Cardiac fibroblast (primary cell): ENCODE results near the gene HS3ST3B1.

Experiments used
- DNase-seq, 2 donors: peaks; one replicate each; pipeline versions ENCODE4 v3.0.0 to v3.0.0-alpha.2; 2010; ENCODE audit warnings: low read depth in 2 of 2
- H3K4me3 ChIP-seq, 2 donors: replicated peaks in 1 of 2; 1 replicate in 1 of 2; 2 replicates in 1 of 2; pipeline ENCODE4 v1.5.1; 2011; ENCODE audit warnings: low read depth in 2 of 2, low read length in 2 of 2, mild to moderate bottlenecking in 2 of 2, moderate library complexity in 1 of 2
- TF ChIP-seq, protein P1 (sequence below): IDR thresholded peaks from one replicate; pipeline ENCODE4 v1.5.1; 2011; ENCODE audit warnings: low read depth, mild to moderate bottlenecking, low read length, inconsistent platforms

The HS3ST3B1 gene

DNA sequence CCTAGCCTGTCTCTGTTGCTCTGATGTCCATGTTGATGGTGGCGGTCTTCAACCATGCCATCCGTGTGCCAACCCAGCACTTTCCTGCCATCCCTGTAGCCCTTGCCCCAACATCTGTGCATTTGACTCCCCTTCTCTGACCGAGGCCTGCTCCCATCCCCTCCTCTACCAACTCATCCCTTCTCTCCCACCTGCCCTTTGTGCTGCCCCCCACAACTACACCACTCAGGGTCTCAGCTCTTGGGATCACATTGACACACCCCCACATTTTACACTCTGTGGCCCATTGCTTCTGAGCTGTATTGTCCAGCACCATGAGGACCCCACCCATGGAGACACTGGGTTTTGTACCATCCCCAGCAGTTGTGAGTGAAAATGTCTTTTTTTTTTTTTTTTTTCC, 11.6 kb downstream of the HS3ST3B1 start:
- H3K4me3 ChIP-seq: no peak overlapping the region
- TF ChIP-seq, protein P1, sequence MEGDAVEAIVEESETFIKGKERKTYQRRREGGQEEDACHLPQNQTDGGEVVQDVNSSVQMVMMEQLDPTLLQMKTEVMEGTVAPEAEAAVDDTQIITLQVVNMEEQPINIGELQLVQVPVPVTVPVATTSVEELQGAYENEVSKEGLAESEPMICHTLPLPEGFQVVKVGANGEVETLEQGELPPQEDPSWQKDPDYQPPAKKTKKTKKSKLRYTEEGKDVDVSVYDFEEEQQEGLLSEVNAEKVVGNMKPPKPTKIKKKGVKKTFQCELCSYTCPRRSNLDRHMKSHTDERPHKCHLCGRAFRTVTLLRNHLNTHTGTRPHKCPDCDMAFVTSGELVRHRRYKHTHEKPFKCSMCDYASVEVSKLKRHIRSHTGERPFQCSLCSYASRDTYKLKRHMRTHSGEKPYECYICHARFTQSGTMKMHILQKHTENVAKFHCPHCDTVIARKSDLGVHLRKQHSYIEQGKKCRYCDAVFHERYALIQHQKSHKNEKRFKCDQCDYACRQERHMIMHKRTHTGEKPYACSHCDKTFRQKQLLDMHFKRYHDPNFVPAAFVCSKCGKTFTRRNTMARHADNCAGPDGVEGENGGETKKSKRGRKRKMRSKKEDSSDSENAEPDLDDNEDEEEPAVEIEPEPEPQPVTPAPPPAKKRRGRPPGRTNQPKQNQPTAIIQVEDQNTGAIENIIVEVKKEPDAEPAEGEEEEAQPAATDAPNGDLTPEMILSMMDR: no peak
- no peak for DNase-seq

DNA sequence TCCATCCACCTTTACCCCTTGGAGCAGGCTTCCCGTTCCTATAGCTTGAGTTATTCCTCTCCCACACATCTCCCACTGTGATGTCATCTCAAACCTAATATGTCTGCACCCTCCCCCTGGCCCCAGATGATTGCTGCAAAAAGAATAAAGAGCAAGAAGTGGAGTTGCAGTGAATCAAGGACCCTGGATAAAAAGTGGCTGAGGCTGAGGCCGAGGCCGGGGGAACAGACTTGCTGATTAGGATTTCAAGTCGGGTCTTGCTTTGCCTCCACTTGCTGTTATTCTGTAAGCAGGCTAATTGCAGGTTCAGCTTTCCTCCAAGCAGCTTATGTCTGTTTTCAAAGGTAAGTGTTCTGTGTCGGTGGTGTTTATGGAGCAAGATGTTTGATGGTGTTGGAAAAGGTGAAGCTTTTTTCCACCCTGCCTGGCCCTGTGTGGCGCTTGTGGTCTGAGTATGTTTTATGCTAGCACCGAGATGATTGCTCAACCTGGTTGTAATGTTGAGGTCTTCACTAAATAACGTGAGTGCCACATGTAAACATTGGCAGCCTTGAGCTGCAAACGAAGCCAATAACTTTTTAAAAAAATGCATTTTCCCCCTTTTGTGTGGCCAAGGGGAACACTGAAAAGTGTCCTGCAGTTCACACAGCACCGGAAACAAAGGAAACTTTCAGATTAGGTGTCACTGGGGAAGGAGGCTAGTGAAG, 15.4 kb downstream of the HS3ST3B1 start:
- no peak overlapping the region for H3K4me3 ChIP-seq
- TF ChIP-seq, protein P1: no peak
- DNase-seq: no peak

DNA sequence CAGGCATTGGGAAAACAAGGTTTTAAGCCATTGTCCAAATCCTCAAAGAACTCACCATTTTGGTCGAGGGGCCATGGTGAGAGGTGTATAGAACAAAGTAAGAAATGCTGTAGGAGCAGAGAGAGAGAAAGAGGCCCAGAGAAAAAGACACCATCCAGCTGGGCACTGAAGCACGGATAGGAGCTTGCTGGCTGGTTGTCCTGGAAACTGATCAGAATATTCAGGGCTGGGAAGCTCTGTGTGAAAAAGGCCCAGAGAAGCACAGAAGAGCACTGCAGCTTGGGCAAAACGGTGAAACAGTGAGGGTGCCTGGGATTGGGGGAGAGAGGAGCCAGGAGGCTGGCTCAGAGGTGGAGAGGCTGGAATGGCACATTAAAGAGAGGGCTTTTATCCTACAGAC, 16.5 kb downstream of the HS3ST3B1 start:
- H3K4me3 ChIP-seq: no peak overlapping the region
- no peak for DNase-seq
- TF ChIP-seq, protein P1: no peak

DNA sequence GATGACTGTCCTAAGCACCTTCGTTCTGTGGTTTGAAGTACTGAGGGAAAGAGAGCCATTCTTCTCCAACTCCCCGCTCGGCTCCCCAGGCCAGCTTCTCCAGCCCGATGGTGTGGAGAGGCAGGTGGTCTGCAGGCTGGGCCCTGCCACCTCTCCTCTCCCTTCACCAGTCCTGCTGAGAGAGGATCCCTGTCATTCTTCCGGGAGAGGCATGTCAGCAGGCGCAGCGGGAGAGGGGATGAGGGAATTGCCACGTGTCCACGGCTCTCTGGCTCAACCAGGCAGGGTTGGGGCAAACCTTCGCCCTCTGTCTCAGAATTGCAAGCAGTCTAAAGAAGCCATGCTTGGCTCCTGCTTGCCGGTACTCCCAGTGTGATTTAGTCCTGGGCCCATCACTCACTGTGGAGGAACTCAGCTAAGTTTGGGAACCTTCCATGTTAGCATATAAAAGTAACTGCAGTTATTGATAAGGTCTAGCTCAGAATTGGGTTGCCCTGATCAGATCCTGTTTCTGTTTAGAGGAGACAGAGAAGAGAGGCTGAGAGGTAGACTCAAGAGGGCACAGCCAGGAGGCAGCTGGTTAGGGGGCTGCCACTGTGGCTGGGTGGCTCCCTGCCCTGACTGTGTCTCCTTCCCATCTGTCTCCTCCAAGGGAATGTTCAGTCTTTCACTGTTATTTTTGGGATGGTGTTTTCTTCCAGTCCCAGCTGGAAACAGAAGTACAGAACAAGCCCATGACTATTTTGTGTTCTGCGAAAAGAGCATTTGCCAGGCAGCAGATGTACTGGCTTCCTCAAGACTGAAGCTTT, 17.4 kb downstream of the HS3ST3B1 start:
- TF ChIP-seq, protein P1: no peak
- no peak overlapping the region for H3K4me3 ChIP-seq
- DNase-seq: no peak

DNA sequence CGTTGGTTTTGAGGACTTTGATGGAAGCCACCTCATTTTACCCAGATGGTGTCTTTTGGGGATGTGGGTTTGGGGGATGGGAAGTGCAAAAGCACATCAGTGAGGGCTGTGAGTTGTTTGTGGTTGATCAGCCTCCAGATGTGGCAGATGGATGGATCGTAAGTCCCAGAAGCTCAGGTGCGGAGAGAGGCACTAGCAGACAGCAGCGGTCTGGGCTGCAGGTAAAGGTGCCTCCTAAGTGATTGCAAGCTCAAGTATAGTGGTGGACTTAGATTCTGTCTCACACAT, 18.0 kb downstream of the HS3ST3B1 start:
- no peak for DNase-seq
- no peak overlapping the region for H3K4me3 ChIP-seq

DNA sequence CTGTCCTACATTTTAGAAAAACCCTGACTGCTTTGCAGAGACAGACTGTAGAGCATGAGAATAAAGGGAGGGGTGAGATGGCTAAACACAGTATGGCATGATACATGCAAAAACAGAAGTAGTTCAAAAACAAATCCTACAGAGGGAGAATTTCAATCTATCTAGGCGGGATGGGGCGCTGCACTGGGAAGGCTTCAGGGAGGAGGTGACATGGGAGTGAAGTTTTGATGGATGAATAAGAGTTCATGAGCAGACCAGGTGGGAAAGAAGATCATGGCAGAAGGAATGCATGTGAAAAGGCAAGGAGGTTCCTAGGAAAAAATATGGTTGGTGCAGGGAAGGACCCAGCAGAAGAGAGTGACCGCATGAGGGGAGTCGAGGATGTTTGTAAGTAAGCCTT, 19.2 kb downstream of the HS3ST3B1 start:
- DNase-seq: no peak
- TF ChIP-seq, protein P1: no peak
- H3K4me3 ChIP-seq: no peak overlapping the region

More for the DNA sequence above, 18.0 kb downstream of the HS3ST3B1 start:
- TF ChIP-seq, protein P1: no peak
